NCI-H2227 (cell line): ENCODE data around the gene KBTBD13.
"Not testable (repeated sequence)": the region's sequence is repeated elsewhere in the genome, so short reads cannot be mapped to it uniquely, and the experiment has no call there.

Source experiments
- DNase-seq: peaks from one replicate; lab custom pipeline; 2025; ENCODE audit not compliant: unreplicated experiment; lab: John Stamatoyannopoulos, UW

Gene KBTBD13

GRCh38 chr15:65087873-65088642 is 11.5 kb downstream of the KBTBD13 start:
- DNase-seq = no peak

- no peak for DNase-seq
Observed at GRCh38 chr15:65088643-65089021, 12.1 kb downstream of the KBTBD13 start.

- DNase-seq = no peak
Observed at GRCh38 chr15:65089206-65089824, 12.8 kb downstream of the KBTBD13 start.

GRCh38 chr15:65091946-65092770 is 15.6 kb downstream of the KBTBD13 start:
- no peak for DNase-seq

- DNase-seq = no peak
Observed at GRCh38 chr15:65092911-65093792, 16.6 kb downstream of the KBTBD13 start.

GRCh38 chr15:65093793-65094170 is 17.2 kb downstream of the KBTBD13 start:
- DNase-seq = not testable (repeated sequence)

GRCh38 chr15:65094294-65094995 is 17.9 kb downstream of the KBTBD13 start:
- DNase-seq = no peak

GRCh38 chr15:65095011-65095746 is 18.6 kb downstream of the KBTBD13 start:
- no peak for DNase-seq

- DNase-seq = no peak
Observed at GRCh38 chr15:65095747-65096104, 19.2 kb downstream of the KBTBD13 start.

- no peak for DNase-seq
Observed at GRCh38 chr15:65096481-65097385, 20.2 kb downstream of the KBTBD13 start.

GRCh38 chr15:65097651-65098263 is 21.2 kb downstream of the KBTBD13 start:
- DNase-seq = no peak

GRCh38 chr15:65099336-65099735 is 22.8 kb downstream of the KBTBD13 start:
- no peak for DNase-seq

- not testable (repeated sequence) for DNase-seq
Observed at GRCh38 chr15:65099801-65100200, 23.3 kb downstream of the KBTBD13 start.

- no peak for DNase-seq
Observed at GRCh38 chr15:65100442-65100841, 23.9 kb downstream of the KBTBD13 start.

GRCh38 chr15:65101411-65101890 is 24.9 kb downstream of the KBTBD13 start:
- peak; percentile 49 for DNase-seq

GRCh38 chr15:65101891-65102708 is 25.6 kb downstream of the KBTBD13 start:
- DNase-seq = no peak

GRCh38 chr15:65102912-65103311 is 26.4 kb downstream of the KBTBD13 start:
- no peak for DNase-seq
